ENCODE results near the gene ZNF280B. TPM values are rescaled to one million over a fixed set of nuclear protein-coding genes. Genes with fewer than 3 reads are reported as not detected.

The ZNF280B gene
- total RNA-seq, 1 experiment from 2014 or later: 3.9 TPM

DNA sequence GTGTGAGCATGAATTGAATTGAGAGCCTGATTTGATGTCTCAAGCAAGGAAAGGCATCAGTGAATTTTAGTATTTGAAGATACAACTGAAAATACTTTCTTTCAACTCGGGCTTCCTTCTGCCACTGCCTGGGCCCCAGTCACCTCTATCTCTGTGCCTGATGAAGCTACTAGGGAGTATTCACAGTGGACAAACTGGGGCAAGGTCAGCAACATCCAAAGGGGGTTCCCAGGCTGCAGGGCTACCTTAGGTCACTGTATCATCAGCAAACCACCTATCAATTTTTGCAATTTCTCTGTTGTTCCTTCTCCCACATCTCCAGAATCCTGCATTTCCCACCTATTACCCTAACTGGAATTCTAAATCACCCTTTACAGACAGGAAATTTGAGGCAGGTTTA lies 40.4 kb upstream of the ZNF280B start:
- DNase-seq: no peak
- no peaks in the 10 kb centered on the region for H3K27me3 ChIP-seq (replicated peaks; ENCODE audit: control insufficient read depth, insufficient read depth, low read length)
- POLR2A ChIA-PET: no interaction called here
- TF ChIP-seq, protein P1, sequence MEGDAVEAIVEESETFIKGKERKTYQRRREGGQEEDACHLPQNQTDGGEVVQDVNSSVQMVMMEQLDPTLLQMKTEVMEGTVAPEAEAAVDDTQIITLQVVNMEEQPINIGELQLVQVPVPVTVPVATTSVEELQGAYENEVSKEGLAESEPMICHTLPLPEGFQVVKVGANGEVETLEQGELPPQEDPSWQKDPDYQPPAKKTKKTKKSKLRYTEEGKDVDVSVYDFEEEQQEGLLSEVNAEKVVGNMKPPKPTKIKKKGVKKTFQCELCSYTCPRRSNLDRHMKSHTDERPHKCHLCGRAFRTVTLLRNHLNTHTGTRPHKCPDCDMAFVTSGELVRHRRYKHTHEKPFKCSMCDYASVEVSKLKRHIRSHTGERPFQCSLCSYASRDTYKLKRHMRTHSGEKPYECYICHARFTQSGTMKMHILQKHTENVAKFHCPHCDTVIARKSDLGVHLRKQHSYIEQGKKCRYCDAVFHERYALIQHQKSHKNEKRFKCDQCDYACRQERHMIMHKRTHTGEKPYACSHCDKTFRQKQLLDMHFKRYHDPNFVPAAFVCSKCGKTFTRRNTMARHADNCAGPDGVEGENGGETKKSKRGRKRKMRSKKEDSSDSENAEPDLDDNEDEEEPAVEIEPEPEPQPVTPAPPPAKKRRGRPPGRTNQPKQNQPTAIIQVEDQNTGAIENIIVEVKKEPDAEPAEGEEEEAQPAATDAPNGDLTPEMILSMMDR (IDR thresholded peaks at IDR 0.05; ENCODE audit: insufficient read depth in 1 of 2, low read depth in 1 of 2, low read length in 1 of 2, severe bottlenecking in 1 of 2, unreplicated experiment in 1 of 2): no peak
- Mint-ChIP-seq H3K36me3 (ENCODE audit: insufficient read depth, unreplicated experiment) (no peaks in the 10 kb centered on the region), H3K4me3 (ENCODE audit: unreplicated experiment) (no peak overlapping the region), H3K27ac (ENCODE audit: unreplicated experiment) (no peak overlapping the region), H3K4me1 (ENCODE audit: low read depth, unreplicated experiment) (no peaks in the 10 kb centered on the region), H3K9me3 (ENCODE audit: unreplicated experiment) (no peaks in the 10 kb centered on the region), H3K27me3 (ENCODE audit: insufficient read depth, unreplicated experiment) (peaks cover 2% of the 10 kb centered on the region)
- no TSS peak for BruUV-seq (replicated peaks)
- no peaks in the 10 kb centered on the region for H3K9me3 ChIP-seq
- no peaks in the 10 kb centered on the region for H3K36me3 ChIP-seq (ENCODE audit: control insufficient read depth, insufficient read depth, low read length)
- H3K4me1 ChIP-seq: no peaks in the 10 kb centered on the region
- intact Hi-C loops (cut with micrococcal nuclease; ENCODE audit: unreplicated experiment): no loop called here
- CTCF ChIA-PET: no interaction called here
- H3K4me3 ChIP-seq (ENCODE audit: low read depth, low read length): no peak overlapping the region

DNA sequence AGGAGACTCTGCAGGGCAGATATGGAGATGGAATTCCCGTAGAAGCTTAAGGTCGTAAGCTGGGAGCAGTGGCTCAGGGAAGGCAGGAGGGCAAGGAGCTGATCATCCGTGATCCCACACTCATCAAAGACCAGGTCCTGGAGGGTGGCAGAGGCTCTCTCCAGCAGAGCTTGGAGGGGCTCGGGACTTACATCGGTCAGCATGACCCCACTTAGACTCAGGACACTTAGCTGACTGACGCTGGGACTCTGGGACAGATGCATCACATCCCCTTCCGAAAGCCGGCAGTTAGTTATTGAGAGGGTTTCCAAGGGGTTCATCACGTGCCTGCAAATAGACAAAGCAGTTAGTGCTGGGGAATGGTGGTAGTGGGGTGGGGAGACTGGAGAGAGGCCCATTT lies 39.8 kb upstream of the ZNF280B start:
- no peaks in the 10 kb centered on the region for H3K4me1 Mint-ChIP-seq (ENCODE audit: low read depth, unreplicated experiment)
- Histone ChIP-seq H3K27me3 (replicated peaks; ENCODE audit: control insufficient read depth, insufficient read depth, low read length) (no peaks in the 10 kb centered on the region), H3K9me3 (no peaks in the 10 kb centered on the region), H3K36me3 (ENCODE audit: control insufficient read depth, insufficient read depth, low read length) (no peaks in the 10 kb centered on the region), H3K4me1 (no peaks in the 10 kb centered on the region), H3K4me3 (ENCODE audit: low read depth, low read length) (no peak overlapping the region)
- CTCF ChIA-PET: no interaction called here
- peaks cover 2% of the 10 kb centered on the region for H3K27me3 Mint-ChIP-seq (ENCODE audit: insufficient read depth, unreplicated experiment)
- POLR2A ChIA-PET: no interaction called here
- no TSS peak for BruUV-seq (replicated peaks)
- no peaks in the 10 kb centered on the region for H3K9me3 Mint-ChIP-seq (ENCODE audit: unreplicated experiment)
- no peaks in the 10 kb centered on the region for H3K36me3 Mint-ChIP-seq (ENCODE audit: insufficient read depth, unreplicated experiment)
- intact Hi-C loops (cut with micrococcal nuclease; ENCODE audit: unreplicated experiment): no loop called here
- no peak overlapping the region for H3K4me3 Mint-ChIP-seq (ENCODE audit: unreplicated experiment)
- TF ChIP-seq, protein P1 (IDR thresholded peaks at IDR 0.05; ENCODE audit: insufficient read depth in 1 of 2, low read depth in 1 of 2, low read length in 1 of 2, severe bottlenecking in 1 of 2, unreplicated experiment in 1 of 2): no peak
- H3K27ac Mint-ChIP-seq (ENCODE audit: unreplicated experiment): no peak overlapping the region
- DNase-seq: no peak

DNA sequence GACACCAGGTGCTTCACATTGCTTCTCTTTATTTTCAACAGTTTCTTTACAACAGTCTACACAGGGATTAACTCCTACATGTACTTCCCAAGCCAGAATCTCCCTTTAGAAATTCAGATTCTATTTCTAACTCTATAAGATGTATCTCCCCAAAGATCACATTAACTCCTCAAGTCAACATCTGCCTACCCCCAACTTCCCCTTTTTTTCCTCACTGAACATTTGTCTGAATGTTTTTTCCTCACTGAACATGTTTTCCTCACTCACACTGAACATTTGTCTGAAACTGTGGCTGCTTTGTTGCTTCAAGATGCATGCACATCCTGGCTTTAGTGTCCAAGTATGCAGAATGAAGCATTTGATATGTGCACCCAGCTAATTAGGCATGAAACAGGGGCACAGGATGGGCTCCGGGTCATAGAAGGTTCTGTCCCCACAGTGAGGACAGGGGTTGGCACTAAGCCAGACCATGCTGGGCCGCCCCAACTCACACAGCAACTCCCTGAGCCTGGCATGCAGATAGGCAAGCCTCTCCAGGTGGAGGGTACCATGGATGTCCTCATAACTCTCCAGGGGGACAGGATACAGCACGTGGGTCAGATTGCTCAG lies 39.3 kb upstream of the ZNF280B start:
- peaks cover 2% of the 10 kb centered on the region for H3K27me3 Mint-ChIP-seq (ENCODE audit: insufficient read depth, unreplicated experiment)
- H3K9me3 Mint-ChIP-seq (ENCODE audit: unreplicated experiment): no peaks in the 10 kb centered on the region
- no peaks in the 10 kb centered on the region for H3K4me1 Mint-ChIP-seq (ENCODE audit: low read depth, unreplicated experiment)
- H3K4me3 ChIP-seq (ENCODE audit: low read depth, low read length): no peak overlapping the region
- H3K4me1 ChIP-seq: no peaks in the 10 kb centered on the region
- no peak overlapping the region for H3K4me3 Mint-ChIP-seq (ENCODE audit: unreplicated experiment)
- no peaks in the 10 kb centered on the region for H3K9me3 ChIP-seq
- no peak overlapping the region for H3K27ac Mint-ChIP-seq (ENCODE audit: unreplicated experiment)
- H3K27me3 ChIP-seq (replicated peaks; ENCODE audit: control insufficient read depth, insufficient read depth, low read length): no peaks in the 10 kb centered on the region
- TF ChIP-seq, protein P1 (IDR thresholded peaks at IDR 0.05; ENCODE audit: insufficient read depth in 1 of 2, low read depth in 1 of 2, low read length in 1 of 2, severe bottlenecking in 1 of 2, unreplicated experiment in 1 of 2): no peak
- no TSS peak for BruUV-seq (replicated peaks)
- no peak for DNase-seq
- no peaks in the 10 kb centered on the region for H3K36me3 ChIP-seq (ENCODE audit: control insufficient read depth, insufficient read depth, low read length)
- POLR2A ChIA-PET: no interaction called here
- intact Hi-C loops (cut with micrococcal nuclease; ENCODE audit: unreplicated experiment): no loop called here
- no peaks in the 10 kb centered on the region for H3K36me3 Mint-ChIP-seq (ENCODE audit: insufficient read depth, unreplicated experiment)
- CTCF ChIA-PET: no interaction called here

All from Caco-2 (cell line).